KOPT-K1 (cell line): ENCODE data around the gene SH3BGRL3.

Source experiments
- H3K27ac ChIP-seq: fragments of 200-600 bp; sonication (generic); 2 replicates; pipeline ENCODE4 v1.5.1; 2016; ENCODE audit warnings: antibody characterized with exemption, mild to moderate bottlenecking, low read depth, low read length; ENCODE audit not compliant: poor library complexity, severe bottlenecking
- H3K36me3 ChIP-seq: fragments of 200-600 bp; sonication (generic); 2 replicates; pipeline ENCODE4 v1.5.1; 2017; ENCODE audit warnings: antibody characterized with exemption, mild to moderate bottlenecking, low read length, moderate library complexity; ENCODE audit not compliant: insufficient read depth
- H3K9me3 ChIP-seq: fragments of 200-600 bp; sonication (generic); 2 replicates; pipeline ENCODE4 v1.5.1; 2017; ENCODE audit warnings: antibody characterized with exemption, low read length, mild to moderate bottlenecking; ENCODE audit not compliant: insufficient read depth, poor library complexity, severe bottlenecking

The SH3BGRL3 gene

GRCh38 chr1:26268290-26269197 is 11.3 kb upstream of the SH3BGRL3 start:
- Histone ChIP-seq H3K9me3 (peaks cover 11% of the 10 kb centered on the region), H3K36me3 (peaks cover 100% of the 10 kb centered on the region), H3K27ac (no peak overlapping the region)

- H3K9me3 ChIP-seq: peaks cover 11% of the 10 kb centered on the region
- H3K36me3 ChIP-seq: peaks cover 98% of the 10 kb centered on the region
- H3K27ac ChIP-seq: no peak overlapping the region
Observed at GRCh38 chr1:26269198-26269550, 10.7 kb upstream of the SH3BGRL3 start.

- Histone ChIP-seq H3K9me3 (no peaks in the 10 kb centered on the region), H3K36me3 (peaks cover 89% of the 10 kb centered on the region), H3K27ac (no peak overlapping the region)
Observed at GRCh38 chr1:26274801-26275425, 5.0 kb upstream of the SH3BGRL3 start.

GRCh38 chr1:26275580-26276431 is 4.1 kb upstream of the SH3BGRL3 start:
- H3K36me3 ChIP-seq: peaks cover 81% of the 10 kb centered on the region
- H3K27ac ChIP-seq: peak overlapping the region; percentile 9
- no peaks in the 10 kb centered on the region for H3K9me3 ChIP-seq

GRCh38 chr1:26276432-26276838 is 3.5 kb upstream of the SH3BGRL3 start:
- Histone ChIP-seq H3K9me3 (no peaks in the 10 kb centered on the region), H3K27ac (peak overlapping the region; percentile 9), H3K36me3 (peaks cover 81% of the 10 kb centered on the region)

- Histone ChIP-seq H3K36me3 (peaks cover 81% of the 10 kb centered on the region), H3K9me3 (no peaks in the 10 kb centered on the region), H3K27ac (no peak overlapping the region)
Observed at GRCh38 chr1:26277261-26277661, 2.6 kb upstream of the SH3BGRL3 start.

GRCh38 chr1:26277719-26278118 is 2.2 kb upstream of the SH3BGRL3 start:
- peak overlapping the region; percentile 13 for H3K27ac ChIP-seq
- H3K36me3 ChIP-seq: peaks cover 80% of the 10 kb centered on the region
- no peaks in the 10 kb centered on the region for H3K9me3 ChIP-seq

GRCh38 chr1:26278303-26278702 is 1.6 kb upstream of the SH3BGRL3 start:
- H3K36me3 ChIP-seq: peaks cover 79% of the 10 kb centered on the region
- H3K9me3 ChIP-seq: no peaks in the 10 kb centered on the region
- H3K27ac ChIP-seq: peak overlapping the region; percentile 13

- Histone ChIP-seq H3K36me3 (peaks cover 78% of the 10 kb centered on the region), H3K27ac (peak overlapping the region; percentile 73), H3K9me3 (no peaks in the 10 kb centered on the region)
Observed at GRCh38 chr1:26278724-26279455, 996 bp upstream of the SH3BGRL3 start.

- H3K36me3 ChIP-seq: peaks cover 62% of the 10 kb centered on the region
- H3K9me3 ChIP-seq: no peaks in the 10 kb centered on the region
- H3K27ac ChIP-seq: peak overlapping the region; percentile 73
Observed at GRCh38 chr1:26280333-26281042, 602 bp downstream of the SH3BGRL3 start.

- Histone ChIP-seq H3K36me3 (peaks cover 54% of the 10 kb centered on the region), H3K27ac (peak overlapping the region; percentile 73), H3K9me3 (no peaks in the 10 kb centered on the region)
Observed at GRCh38 chr1:26281091-26281958, 1.4 kb downstream of the SH3BGRL3 start.

- peak overlapping the region; percentile 73 for H3K27ac ChIP-seq
- no peaks in the 10 kb centered on the region for H3K9me3 ChIP-seq
- H3K36me3 ChIP-seq: peaks cover 47% of the 10 kb centered on the region
Observed at GRCh38 chr1:26281971-26282370, 2.1 kb downstream of the SH3BGRL3 start.

- Histone ChIP-seq H3K36me3 (peaks cover 42% of the 10 kb centered on the region), H3K9me3 (no peaks in the 10 kb centered on the region), H3K27ac (no peak overlapping the region)
Observed at GRCh38 chr1:26282401-26282918, 2.6 kb downstream of the SH3BGRL3 start.
